Activated CD8-positive, alpha-beta memory T cell treated with anti-CD3 and anti-CD28 coated beads, Interleukin-2, amount 10 ng/mL, durations not matched to agents 7 days and 5 days (primary cell): ENCODE results near the gene RAB31. TPM values are rescaled to one million over a fixed set of nuclear protein-coding genes. Genes with fewer than 3 reads are reported as not detected.

ENCODE experiments used
- ATAC-seq: fragments of 150-1000 bp; cut with Tn5 transposase; one replicate; pipeline ENCODE4 v1.10.0; 2021; ENCODE audit warnings: moderate library complexity
- CTCF ChIA-PET: fragments of 350-600 bp; sonication (Branson Sonifier 250); formaldehyde crosslinking; loops from one replicate; lab custom pipeline; 2021; ENCODE audit warnings: antibody characterized with exemption; lab: Charles Lee
- DNase-seq: peaks from one replicate; pipeline ENCODE4 v3.0.0-alpha.2; 2020
- H3K27ac Mint-ChIP-seq: one replicate; pipeline ENCODE4 v1.8.0; 2021; ENCODE audit warnings: mild to moderate bottlenecking, mixed read lengths
- H3K27me3 Mint-ChIP-seq: one replicate; pipeline ENCODE4 v1.8.0; 2021; ENCODE audit warnings: mixed read lengths
- H3K36me3 Mint-ChIP-seq: one replicate; pipeline ENCODE4 v1.8.0; 2021; ENCODE audit warnings: mild to moderate bottlenecking, mixed read lengths
- H3K4me1 Mint-ChIP-seq: one replicate; pipeline ENCODE4 v1.8.0; 2021; ENCODE audit warnings: mixed read lengths
- H3K4me3 Mint-ChIP-seq: one replicate; pipeline ENCODE4 v1.8.0; 2021; ENCODE audit warnings: mild to moderate bottlenecking, moderate library complexity, mixed read lengths
- H3K9me3 Mint-ChIP-seq: one replicate; pipeline ENCODE4 v1.8.0; 2022; ENCODE audit warnings: low read depth, mixed read lengths
- total RNA-seq, 2 experiments: library from RNA; stranded (reverse); gene quantifications; one replicate each; pipeline ENCODE4 v1.2.3, GENCODE V29; 2021

RAB31 gene
- total RNA-seq, 2 experiments from 2014 or later: not detected

DNA sequence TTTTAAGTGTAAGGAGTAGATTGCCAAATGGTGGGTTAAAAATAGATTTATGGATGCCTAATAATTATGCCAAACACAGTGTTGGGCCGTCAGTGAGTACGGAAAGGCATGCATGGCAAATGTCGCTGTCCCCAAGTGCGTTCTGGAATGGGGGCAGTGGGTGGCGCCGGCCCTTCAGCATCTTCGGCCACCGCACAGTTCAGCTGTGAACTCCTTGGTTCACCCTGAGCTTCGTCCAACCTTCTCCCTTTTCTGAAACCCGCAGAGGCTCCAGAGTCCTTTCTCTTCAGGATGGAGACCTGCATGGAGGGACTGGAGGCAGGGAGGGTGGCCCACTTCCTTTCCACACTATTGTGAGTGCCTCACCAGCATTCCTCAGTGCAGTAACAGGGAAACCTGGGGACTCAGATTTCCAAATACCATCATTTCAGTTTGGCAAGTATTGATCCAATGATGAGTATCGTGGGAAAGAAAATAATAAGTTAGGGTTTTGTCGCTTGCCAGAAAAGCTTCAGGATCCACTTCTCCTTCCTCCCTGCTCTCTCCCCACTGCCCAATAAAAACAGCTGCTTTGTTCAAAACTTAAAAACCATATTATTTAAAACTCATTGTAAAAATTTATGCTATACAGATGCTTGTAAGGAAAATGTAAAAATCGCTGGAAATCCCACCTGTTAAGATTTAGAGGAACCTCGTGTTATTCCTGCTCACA, 103.0 kb downstream of the RAB31 start:
- H3K4me1 Mint-ChIP-seq: no peaks in the 10 kb centered on the region
- ATAC-seq: no peak
- H3K27me3 Mint-ChIP-seq: peaks cover 18% of the 10 kb centered on the region
- CTCF ChIA-PET: no interaction called here
- H3K9me3 Mint-ChIP-seq: no peaks in the 10 kb centered on the region
- no peak overlapping the region for H3K4me3 Mint-ChIP-seq
- H3K36me3 Mint-ChIP-seq: no peaks in the 10 kb centered on the region
- DNase-seq: no peak
- no peak overlapping the region for H3K27ac Mint-ChIP-seq

DNA sequence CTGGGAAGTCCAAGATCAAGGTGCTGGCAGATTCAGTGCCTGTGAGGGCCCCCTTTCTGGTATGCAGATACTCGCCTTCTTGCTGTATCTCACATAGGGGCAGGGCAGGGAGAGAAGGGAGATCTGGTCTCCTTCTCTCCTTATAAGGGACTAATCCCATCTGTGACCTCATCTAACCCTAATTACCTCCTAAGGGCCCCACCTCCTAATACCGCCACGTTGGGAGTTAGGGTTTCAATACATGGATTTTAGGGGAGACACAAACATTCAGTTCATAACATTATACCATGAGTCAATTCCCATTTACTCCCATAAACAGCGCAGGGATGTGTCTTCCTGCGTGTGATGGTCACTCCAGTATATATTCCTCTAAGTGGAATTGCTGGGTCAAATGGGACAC, 103.9 kb downstream of the RAB31 start:
- Mint-ChIP-seq H3K27ac (no peak overlapping the region), H3K4me3 (no peak overlapping the region), H3K4me1 (no peaks in the 10 kb centered on the region), H3K36me3 (no peaks in the 10 kb centered on the region), H3K9me3 (no peaks in the 10 kb centered on the region), H3K27me3 (peaks cover 22% of the 10 kb centered on the region)
- CTCF ChIA-PET: no interaction called here
- ATAC-seq (no peak), DNase-seq (no peak)

DNA sequence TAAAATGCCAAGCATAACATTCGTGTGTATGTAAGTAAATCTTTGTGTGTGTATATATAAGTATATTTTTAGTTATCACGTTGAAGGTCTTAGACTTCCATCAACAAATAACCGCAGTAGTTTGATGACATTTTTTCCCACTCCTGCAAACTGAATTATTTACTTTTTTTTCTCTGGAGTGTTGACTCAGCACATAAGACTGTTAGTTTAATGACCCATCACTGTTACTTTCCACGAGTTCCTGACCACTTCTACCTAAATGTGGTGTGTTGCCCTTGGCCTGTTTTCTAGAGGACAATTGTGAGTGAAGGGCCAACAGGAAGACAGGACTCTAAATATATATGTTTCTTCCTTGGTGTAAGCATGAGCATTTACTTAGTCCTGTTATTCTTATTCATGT, 106.3 kb downstream of the RAB31 start:
- H3K4me3 Mint-ChIP-seq: no peak overlapping the region
- no peak overlapping the region for H3K27ac Mint-ChIP-seq
- H3K27me3 Mint-ChIP-seq: peaks cover 36% of the 10 kb centered on the region
- no peaks in the 10 kb centered on the region for H3K36me3 Mint-ChIP-seq
- no peak for ATAC-seq
- CTCF ChIA-PET: interaction anchor here (0.5 kb wide), 1 partner anchor 383 kb away, joined by 4 read pairs; no protein-coding TSS in a partner anchor
- no peak for DNase-seq
- no peaks in the 10 kb centered on the region for H3K9me3 Mint-ChIP-seq
- no peaks in the 10 kb centered on the region for H3K4me1 Mint-ChIP-seq

DNA sequence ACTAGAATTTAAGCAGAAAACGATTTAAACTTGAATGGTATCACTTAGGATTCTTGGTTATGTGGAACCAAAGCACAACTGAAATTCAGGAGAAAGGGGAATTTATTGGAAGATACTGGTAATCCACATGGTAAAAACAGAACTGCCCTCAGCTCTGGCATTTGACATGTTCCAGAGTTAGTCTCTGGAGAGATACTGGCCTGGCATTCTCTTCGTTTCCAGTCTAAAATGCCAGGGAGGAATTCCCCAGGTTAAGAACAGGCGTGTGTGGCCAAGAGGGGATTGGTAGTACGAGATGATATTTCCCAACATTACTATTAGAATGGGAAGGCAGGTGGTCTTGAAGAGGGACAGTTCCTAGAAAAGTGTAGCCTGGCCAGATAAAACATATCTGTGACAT, 109.2 kb downstream of the RAB31 start:
- Mint-ChIP-seq H3K4me3 (no peak overlapping the region), H3K27me3 (peaks cover 44% of the 10 kb centered on the region), H3K27ac (no peak overlapping the region), H3K36me3 (no peaks in the 10 kb centered on the region), H3K9me3 (no peaks in the 10 kb centered on the region), H3K4me1 (no peaks in the 10 kb centered on the region)
- ATAC-seq (no peak), DNase-seq (no peak)
- CTCF ChIA-PET: no interaction called here

DNA sequence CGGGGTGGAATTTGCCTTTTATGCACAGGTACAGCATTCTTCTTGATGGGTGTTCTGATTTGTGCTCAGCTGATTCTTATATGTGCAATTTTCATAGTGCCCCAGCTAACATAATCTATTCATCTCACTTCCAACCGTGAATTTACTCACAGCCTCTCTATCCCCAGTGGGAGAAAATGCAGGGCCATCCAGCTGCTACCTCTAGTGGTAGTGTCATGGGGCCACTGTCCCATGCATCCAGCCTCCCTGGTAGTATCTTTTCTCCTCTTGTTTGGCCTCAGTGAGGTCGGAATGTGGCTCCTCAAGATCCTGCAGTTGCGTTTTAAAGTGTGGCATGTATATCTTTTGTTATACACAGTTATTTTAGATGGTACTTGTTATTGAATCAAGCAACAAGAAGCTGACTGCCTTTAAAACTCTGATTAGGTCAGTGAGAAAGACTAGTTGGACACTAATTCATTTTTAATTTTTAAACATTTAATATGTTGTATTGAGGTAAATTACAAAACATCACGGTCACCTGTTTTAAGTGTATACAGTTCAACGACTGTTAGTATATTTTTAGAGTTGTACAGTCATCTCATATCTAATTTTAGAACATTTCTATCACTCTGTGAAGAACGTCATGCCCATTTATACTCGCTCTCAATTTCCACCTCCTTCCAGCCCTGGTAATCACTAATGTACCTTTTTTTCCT, 109.8 kb downstream of the RAB31 start:
- H3K27ac Mint-ChIP-seq: no peak overlapping the region
- no peak for DNase-seq
- ATAC-seq: no peak
- H3K9me3 Mint-ChIP-seq: no peaks in the 10 kb centered on the region
- CTCF ChIA-PET: no interaction called here
- H3K27me3 Mint-ChIP-seq: peaks cover 50% of the 10 kb centered on the region
- no peak overlapping the region for H3K4me3 Mint-ChIP-seq
- no peaks in the 10 kb centered on the region for H3K36me3 Mint-ChIP-seq
- H3K4me1 Mint-ChIP-seq: no peaks in the 10 kb centered on the region

DNA sequence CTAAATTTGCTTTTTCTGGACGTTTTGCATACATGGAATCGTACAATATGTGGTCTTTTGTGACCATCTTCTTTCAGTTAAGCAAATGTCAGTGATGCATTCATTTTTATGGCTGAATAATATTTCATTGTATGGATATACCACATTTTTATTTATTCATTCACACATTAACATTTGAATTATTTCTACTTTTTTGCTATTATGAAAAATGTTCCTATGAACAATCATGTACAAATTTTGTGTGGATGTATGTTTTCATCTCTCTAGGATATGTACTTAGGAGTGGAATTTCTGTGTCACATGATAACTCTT, 110.3 kb downstream of the RAB31 start:
- Mint-ChIP-seq H3K4me3 (no peak overlapping the region), H3K36me3 (no peaks in the 10 kb centered on the region), H3K9me3 (no peaks in the 10 kb centered on the region), H3K27me3 (peaks cover 46% of the 10 kb centered on the region), H3K27ac (no peak overlapping the region), H3K4me1 (no peaks in the 10 kb centered on the region)
- ATAC-seq (no peak), DNase-seq (no peak)
- CTCF ChIA-PET: no interaction called here

DNA sequence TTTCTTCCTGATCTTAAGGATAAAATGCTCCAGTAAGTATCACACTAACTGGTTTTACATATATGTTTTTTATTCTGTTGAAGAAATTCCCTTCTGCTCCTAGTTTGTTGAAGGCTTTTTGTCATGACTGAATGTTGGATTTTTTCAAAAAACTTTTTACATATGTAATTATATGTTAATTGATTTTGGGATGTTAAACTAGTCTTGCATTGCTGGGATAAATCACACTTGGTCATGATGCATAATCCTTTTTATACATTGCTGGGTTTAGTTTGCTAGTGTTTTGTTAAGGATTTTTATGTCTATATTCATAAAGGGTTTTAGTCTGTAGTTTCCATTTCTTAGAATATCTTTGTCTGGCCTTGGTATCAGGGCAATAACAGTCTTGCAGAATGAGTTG, 112.0 kb downstream of the RAB31 start:
- Mint-ChIP-seq H3K4me3 (no peak overlapping the region), H3K4me1 (no peaks in the 10 kb centered on the region), H3K9me3 (no peaks in the 10 kb centered on the region), H3K27ac (no peak overlapping the region), H3K27me3 (peaks cover 44% of the 10 kb centered on the region), H3K36me3 (no peaks in the 10 kb centered on the region)
- CTCF ChIA-PET: no interaction called here
- no peak for ATAC-seq
- no peak for DNase-seq

DNA sequence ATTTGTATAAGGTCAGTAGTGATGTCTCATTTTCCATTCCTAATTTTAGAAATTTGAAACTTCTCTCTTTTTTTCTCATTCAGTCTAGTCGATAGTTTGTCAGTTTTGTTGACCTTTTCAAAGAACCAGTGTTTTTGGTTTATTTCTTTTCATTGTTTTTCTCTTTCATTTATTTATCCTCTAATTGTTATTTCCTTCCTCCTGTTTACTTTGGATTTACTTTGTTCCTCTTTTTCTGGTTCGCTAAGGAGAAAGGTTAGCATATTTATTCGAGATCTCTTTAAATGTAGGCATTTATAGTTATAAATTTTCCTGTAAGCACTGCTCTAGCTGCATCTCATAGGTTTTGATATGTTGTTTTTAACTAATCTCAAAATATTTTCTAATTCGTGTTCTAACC, 112.6 kb downstream of the RAB31 start:
- DNase-seq: no peak
- Mint-ChIP-seq H3K27ac (no peak overlapping the region), H3K36me3 (no peaks in the 10 kb centered on the region), H3K27me3 (peaks cover 48% of the 10 kb centered on the region), H3K4me1 (no peaks in the 10 kb centered on the region), H3K4me3 (no peak overlapping the region), H3K9me3 (no peaks in the 10 kb centered on the region)
- CTCF ChIA-PET: no interaction called here
- no peak for ATAC-seq

DNA sequence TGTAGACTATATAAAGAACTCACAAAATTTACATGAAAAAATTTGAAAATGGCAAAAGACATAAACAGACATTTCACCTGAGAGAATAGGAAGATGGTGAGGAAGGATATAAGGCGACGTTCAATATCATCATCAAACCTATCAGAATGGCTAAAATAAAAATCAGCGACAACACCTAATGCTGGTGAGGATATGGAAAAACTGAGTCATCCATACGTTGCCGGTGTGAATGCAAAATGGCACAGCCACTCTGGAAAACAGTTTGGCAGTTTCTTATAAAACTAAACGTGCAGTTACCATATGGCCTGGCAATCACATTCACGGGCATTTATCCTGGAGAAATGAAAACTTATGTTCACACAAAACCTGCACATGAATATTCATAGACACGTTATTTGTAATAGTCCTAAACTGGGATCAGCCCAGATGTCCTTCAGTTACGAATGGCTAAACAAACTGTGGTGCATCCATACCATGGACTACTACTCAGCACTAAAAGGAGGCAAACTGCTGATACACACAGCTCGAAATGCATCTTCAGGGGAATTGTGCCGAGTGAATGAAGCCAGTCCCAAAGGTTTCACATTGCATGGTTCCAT, 114.6 kb downstream of the RAB31 start:
- DNase-seq: no peak
- no peaks in the 10 kb centered on the region for H3K4me1 Mint-ChIP-seq
- CTCF ChIA-PET: no interaction called here
- no peak overlapping the region for H3K4me3 Mint-ChIP-seq
- no peak overlapping the region for H3K27ac Mint-ChIP-seq
- peaks cover 42% of the 10 kb centered on the region for H3K27me3 Mint-ChIP-seq
- no peaks in the 10 kb centered on the region for H3K36me3 Mint-ChIP-seq
- H3K9me3 Mint-ChIP-seq: no peaks in the 10 kb centered on the region
- no peak for ATAC-seq

DNA sequence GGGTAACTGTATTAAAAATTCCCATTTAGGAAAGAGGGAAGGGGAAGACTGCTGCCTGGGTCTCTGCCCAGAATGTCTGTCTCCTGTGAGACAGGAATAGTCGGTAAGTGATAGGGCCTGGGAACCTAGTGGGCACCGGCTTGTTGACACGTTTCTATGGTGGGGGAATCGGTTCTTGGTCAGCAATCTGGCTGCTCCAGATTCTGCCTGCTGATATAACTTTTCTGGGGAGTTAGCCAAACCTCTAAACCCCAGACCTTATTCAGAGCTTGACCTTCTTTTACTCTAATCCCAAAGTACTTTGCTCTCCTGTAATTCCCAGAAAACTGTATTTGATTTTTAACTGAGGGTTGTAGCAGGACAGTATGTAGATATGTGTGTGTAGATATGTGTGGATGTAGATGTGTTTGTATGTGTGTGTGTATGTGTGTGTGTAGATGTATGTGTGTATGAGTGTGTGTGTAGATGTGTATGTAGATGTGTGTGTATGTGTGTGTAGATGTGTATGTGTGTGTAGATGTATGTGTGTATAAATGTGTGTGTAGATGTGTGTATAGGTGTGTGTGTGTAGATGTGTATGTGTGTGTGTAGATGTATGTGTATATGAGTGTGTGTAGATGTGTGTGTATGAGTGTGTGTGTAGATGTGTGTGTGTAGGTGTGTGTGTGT, 115.8 kb downstream of the RAB31 start:
- no peak for DNase-seq
- Mint-ChIP-seq H3K36me3 (no peaks in the 10 kb centered on the region), H3K27me3 (peaks cover 36% of the 10 kb centered on the region), H3K4me1 (no peaks in the 10 kb centered on the region), H3K27ac (no peak overlapping the region), H3K4me3 (no peak overlapping the region), H3K9me3 (no peaks in the 10 kb centered on the region)
- CTCF ChIA-PET: no interaction called here
- ATAC-seq: no peak

DNA sequence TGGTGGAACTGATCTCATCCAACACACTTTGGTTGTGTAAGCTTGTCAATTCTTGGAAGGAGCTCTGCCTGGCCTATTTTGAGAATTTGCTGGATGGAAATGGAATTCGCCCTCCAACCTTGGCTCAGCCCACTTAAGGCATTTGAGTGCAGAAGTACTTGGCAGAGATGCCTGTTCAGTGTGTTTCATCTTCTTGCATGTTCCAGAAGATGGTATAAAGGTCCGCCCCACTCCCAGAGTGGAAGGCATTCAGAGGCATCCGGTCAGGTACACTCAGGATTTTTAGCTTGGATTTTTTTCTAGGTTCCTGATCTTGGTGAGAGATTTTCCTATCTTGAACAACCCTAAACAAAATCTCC, 116.4 kb downstream of the RAB31 start:
- DNase-seq (no peak), ATAC-seq (no peak)
- Mint-ChIP-seq H3K9me3 (no peaks in the 10 kb centered on the region), H3K27ac (no peak overlapping the region), H3K36me3 (no peaks in the 10 kb centered on the region), H3K4me1 (no peaks in the 10 kb centered on the region), H3K4me3 (no peak overlapping the region), H3K27me3 (peaks cover 31% of the 10 kb centered on the region)
- CTCF ChIA-PET: no interaction called here

DNA sequence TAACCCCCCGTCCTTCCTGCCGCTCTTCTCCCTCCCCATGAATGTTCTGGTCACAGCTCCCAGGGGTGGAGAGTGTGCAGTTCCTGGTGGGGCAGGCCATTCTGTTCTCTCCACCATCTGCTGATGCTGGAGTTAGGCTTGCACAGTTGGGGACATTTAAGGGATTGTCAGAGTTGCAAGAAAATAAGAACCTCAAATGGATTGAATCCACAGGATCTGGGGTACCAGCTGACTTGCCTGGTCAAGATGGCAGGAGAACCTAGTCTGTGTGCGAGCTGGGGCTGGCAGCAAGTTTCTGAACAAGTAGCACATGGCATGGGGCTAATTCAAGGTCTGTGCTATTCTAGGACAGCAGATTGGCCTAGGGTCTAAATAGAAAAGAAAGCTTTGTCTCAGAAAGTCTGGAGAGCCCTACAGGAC, 116.9 kb downstream of the RAB31 start:
- Mint-ChIP-seq H3K27me3 (peaks cover 28% of the 10 kb centered on the region), H3K4me1 (no peaks in the 10 kb centered on the region), H3K9me3 (no peaks in the 10 kb centered on the region), H3K36me3 (no peaks in the 10 kb centered on the region), H3K27ac (no peak overlapping the region), H3K4me3 (no peak overlapping the region)
- CTCF ChIA-PET: no interaction called here
- no peak for ATAC-seq
- no peak for DNase-seq

DNA sequence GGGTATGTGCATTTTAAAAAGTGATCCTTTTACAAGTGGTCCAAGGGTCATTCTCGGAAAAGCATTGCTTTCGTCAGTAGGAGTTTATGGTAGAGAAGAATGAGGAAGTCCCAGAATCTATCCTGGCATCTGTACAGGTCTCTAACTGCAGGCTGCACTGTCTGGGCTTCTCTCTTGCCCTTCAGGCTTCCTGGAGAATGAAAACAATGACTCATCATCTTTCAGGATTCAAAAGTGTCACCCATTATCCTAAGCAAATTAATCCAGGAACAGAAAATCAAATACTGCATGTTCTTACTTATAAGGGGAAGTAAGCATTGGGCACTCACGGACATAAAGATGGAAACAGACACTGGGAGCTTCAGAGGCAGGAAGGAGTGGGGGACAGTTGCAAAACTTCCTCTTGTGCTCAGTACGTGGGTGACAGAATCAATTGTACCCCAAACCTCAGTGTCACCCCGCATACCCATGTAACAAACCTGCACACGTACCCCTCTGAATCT, 117.5 kb downstream of the RAB31 start:
- no peak for DNase-seq
- Mint-ChIP-seq H3K9me3 (no peaks in the 10 kb centered on the region), H3K4me3 (no peak overlapping the region), H3K27ac (no peak overlapping the region), H3K4me1 (no peaks in the 10 kb centered on the region), H3K27me3 (peaks cover 24% of the 10 kb centered on the region), H3K36me3 (no peaks in the 10 kb centered on the region)
- CTCF ChIA-PET: no interaction called here
- no peak for ATAC-seq

DNA sequence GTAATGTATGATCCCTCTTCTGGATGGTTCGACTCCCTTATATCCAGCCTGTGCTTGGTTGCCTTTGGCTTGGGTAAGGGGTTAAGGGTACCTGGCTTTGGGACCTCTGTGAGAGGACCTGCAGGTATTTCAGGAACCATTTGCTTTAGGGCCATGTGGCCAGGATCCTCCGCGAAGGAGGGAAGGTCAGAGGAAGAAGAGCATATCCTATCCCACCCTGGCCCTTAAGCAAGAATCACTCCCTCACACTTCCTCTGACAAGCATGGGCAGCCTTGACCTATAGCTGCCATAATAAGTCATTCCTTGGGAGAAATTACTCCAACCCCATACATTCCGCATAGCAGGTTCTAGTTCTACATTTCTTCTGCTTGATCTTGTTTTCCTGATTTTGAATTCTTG, 118.6 kb downstream of the RAB31 start:
- no peak overlapping the region for H3K4me3 Mint-ChIP-seq
- peaks cover 20% of the 10 kb centered on the region for H3K27me3 Mint-ChIP-seq
- CTCF ChIA-PET: no interaction called here
- no peaks in the 10 kb centered on the region for H3K36me3 Mint-ChIP-seq
- no peak overlapping the region for H3K27ac Mint-ChIP-seq
- DNase-seq (no peak), ATAC-seq (no peak)
- H3K4me1 Mint-ChIP-seq: no peaks in the 10 kb centered on the region
- H3K9me3 Mint-ChIP-seq: no peaks in the 10 kb centered on the region
